GM12878 (cell line): ENCODE data around the gene MYLIP. TPM values are rescaled to one million over a fixed set of nuclear protein-coding genes. Genes with fewer than 3 reads are reported as not detected.

Experiments used
- ATAC-seq: fragments of 200-7000 bp; cut with Tn5 transposase; 3 replicates; pipeline ENCODE4 v1.9.1; 2020; ENCODE audit warnings: mild to moderate bottlenecking, moderate library complexity
- BruUV-seq: library from RNA; stranded (reverse); fragments of 400-500 nt; replicated peaks from 2 replicates; lab custom pipeline; 2021; lab: Mats Ljungman, UMichigan
- CTCF ChIA-PET: fragments of 300-600 bp; sonication (Branson Sonifier 250); formaldehyde crosslinking; extraction: SDS; loops from one replicate; lab custom pipeline; 2021; ENCODE audit warnings: inconsistent platforms; lab: Yijun Ruan, JAX
- POLR2A ChIA-PET: fragments of 350-600 bp; formaldehyde crosslinking; extraction: SDS; loops from one replicate; lab custom pipeline; 2021; ENCODE audit warnings: inconsistent platforms; lab: Charles Lee
- RAD21 ChIA-PET: fragments of 300-600 bp; sonication (Branson Sonifier 250); formaldehyde crosslinking; loops from one replicate; lab custom pipeline; 2023; ENCODE audit warnings: antibody characterized with exemption; ENCODE audit not compliant: unreplicated experiment; lab: Charles Lee
- SMC1A ChIA-PET: fragments of 300-600 bp; sonication (Branson Sonifier 250); formaldehyde crosslinking; loops from one replicate; lab custom pipeline; 2023; ENCODE audit not compliant: unreplicated experiment, uncharacterized antibody; lab: Charles Lee
- DNase-seq: peaks from one replicate; pipeline ENCODE4 v3.0.0-alpha.2; 2011; ENCODE audit warnings: low read depth, low spot score
- FAIRE-seq: peaks from 3 replicates; lab custom pipeline; 2011; peaks lifted over from hg19 to GRCh38; lab: Jason Lieb, UNC
- H2AFZ ChIP-seq: 2 replicates; pipeline ENCODE4 v1.6.0; 2011; ENCODE audit warnings: low read depth, low read length, control low read depth; ENCODE audit not compliant: control insufficient read depth
- H3K27ac ChIP-seq: 2 replicates; pipeline ENCODE4 v1.5.1; 2011; ENCODE audit warnings: control low read depth; ENCODE audit not compliant: control insufficient read depth, insufficient read depth
- H3K27me3 ChIP-seq, 2 experiments: replicated peaks in 1 of 2; 2 replicates each; pipeline versions ENCODE4 v1.6.0 to v1.6.1; 2011; ENCODE audit warnings: low read length in 1 of 2; ENCODE audit not compliant: control insufficient read depth in 2 of 2, insufficient read depth in 2 of 2
- H3K36me3 ChIP-seq, 2 experiments: 2 replicates each; pipeline ENCODE4 v1.5.1; 2011; ENCODE audit warnings: low read length in 1 of 2; ENCODE audit not compliant: control insufficient read depth in 2 of 2, insufficient read depth in 2 of 2
- H3K4me1 ChIP-seq: 2 replicates; pipeline ENCODE4 v1.6.1; 2011; ENCODE audit warnings: mild to moderate bottlenecking, low read length, moderate library complexity, mixed read lengths; ENCODE audit not compliant: control insufficient read depth, insufficient read depth
- H3K4me2 ChIP-seq: 2 replicates; pipeline ENCODE4 v1.6.0; 2011; ENCODE audit warnings: control low read depth; ENCODE audit not compliant: control insufficient read depth, insufficient read depth
- H3K4me3 ChIP-seq: fragments of 200-600 bp; sonication (generic); 2 replicates; pipeline ENCODE4 v1.5.1; 2016
- H3K79me2 ChIP-seq: 2 replicates; pipeline ENCODE4 v1.6.0; 2011; ENCODE audit warnings: low read length; ENCODE audit not compliant: control insufficient read depth, insufficient read depth
- H3K9ac ChIP-seq: 2 replicates; pipeline ENCODE4 v1.8.0; 2011; ENCODE audit warnings: low read length, control low read depth, mixed read lengths; ENCODE audit not compliant: control insufficient read depth, insufficient read depth
- H3K9me3 ChIP-seq: replicated peaks from 3 replicates; pipeline ENCODE4 v1.5.1; 2011; ENCODE audit warnings: mild to moderate bottlenecking, low read length; ENCODE audit not compliant: control insufficient read depth, insufficient read depth
- H4K20me1 ChIP-seq: 2 replicates; pipeline ENCODE4 v1.6.0; 2011; ENCODE audit not compliant: control insufficient read depth, insufficient read depth
- CEBPB ChIP-seq, 2 experiments: fragments of 150-350 bp in 1 of 2; IDR thresholded peaks; 2 replicates each; pipeline ENCODE4 v1.6.1; 2012 to 2014; ENCODE audit warnings: low read depth in 2 of 2, low read length in 2 of 2, borderline replicate concordance in 1 of 2, inconsistent platforms in 1 of 2
- CHD4 ChIP-seq: fragments of 200-600 bp; sonication (generic); IDR thresholded peaks from 2 replicates; pipeline ENCODE4 v1.6.1; 2016; ENCODE audit warnings: mild to moderate bottlenecking
- CREM ChIP-seq: IDR thresholded peaks from 2 replicates; pipeline ENCODE4 v1.6.1; 2014; ENCODE audit warnings: antibody characterized with exemption, low read depth
- FOXK2 ChIP-seq: fragments of 450-650 bp; IDR thresholded peaks from 2 replicates; pipeline ENCODE4 v1.6.1; 2017; ENCODE audit warnings: mild to moderate bottlenecking, moderate library complexity
- HDAC2 ChIP-seq: fragments of 200-600 bp; sonication (generic); IDR thresholded peaks from 2 replicates; pipeline ENCODE4 v1.6.1; 2017
- HDAC6 ChIP-seq: fragments of 200-600 bp; sonication (generic); IDR thresholded peaks from one replicate; pipeline ENCODE4 v1.8.0; 2017; ENCODE audit warnings: antibody characterized with exemption; ENCODE audit not compliant: unreplicated experiment
- IRF5 ChIP-seq: fragments of 450-650 bp; IDR thresholded peaks from 2 replicates; pipeline ENCODE4 v1.6.1; 2017; ENCODE audit warnings: borderline replicate concordance
- KLF5 ChIP-seq: fragments of 450-650 bp; IDR thresholded peaks from 2 replicates; pipeline ENCODE4 v1.6.1; 2014; ENCODE audit warnings: mild to moderate bottlenecking; ENCODE audit not compliant: partially characterized antibody
- MEF2B ChIP-seq: fragments of 450-650 bp; IDR thresholded peaks from 2 replicates; pipeline ENCODE4 v1.6.1; 2018; ENCODE audit warnings: mild to moderate bottlenecking, moderate library complexity; ENCODE audit not compliant: partially characterized antibody, poor library complexity, severe bottlenecking
- MYC ChIP-seq: IDR thresholded peaks from 2 replicates; pipeline ENCODE4 v1.6.1; 2011; ENCODE audit warnings: mild to moderate bottlenecking, low read length, moderate library complexity, inconsistent platforms; ENCODE audit not compliant: insufficient read depth, insufficient replicate concordance, insufficient read length, severe bottlenecking
- NFYA ChIP-seq: IDR thresholded peaks from 2 replicates; pipeline ENCODE4 v1.6.1; 2011; ENCODE audit warnings: low read depth, mild to moderate bottlenecking, low read length, improper control_type of control experiment, borderline replicate concordance
- RAD51 ChIP-seq: fragments of 450-650 bp; IDR thresholded peaks from 2 replicates; pipeline ENCODE4 v1.6.1; 2016; ENCODE audit warnings: moderate library complexity, mild to moderate bottlenecking, inconsistent platforms
- STAT3 ChIP-seq: IDR thresholded peaks from 2 replicates; pipeline ENCODE4 v1.6.1; 2011; ENCODE audit warnings: low read depth, low read length, improper control_type of control experiment
- WGBS: methylation state at CpG from one replicate; pipeline ENCODE4 v1.1.6; 2016; ENCODE audit warnings: low lambda C conversion rate; ENCODE audit not compliant: insufficient replicate concordance, insufficient coverage; ENCODE audit errors: missing lambda C conversion rate; 5-methylcytosine and 5-hydroxymethylcytosine counted together
- in situ Hi-C: fragments of 300-500 bp; cut with MboI; formaldehyde crosslinking; loops from 9 replicates; pipeline ENCODE4 v1.14.3; 2018; ENCODE audit warnings: mixed read lengths
- intact Hi-C: fragments of 100-400 bp; cut with micrococcal nuclease; formaldehyde crosslinking; loops from one replicate; pipeline ENCODE4 v1.14.2; 2022; ENCODE audit not compliant: unreplicated experiment
- polyA plus RNA-seq, 11 experiments: library from polyadenylated mRNA; depleted of rRNA in 4 of 11; unstranded in 6 of 11; stranded (reverse) in 5 of 11; fragments of >200 nt; fragmentation: Nextera tagmentation in 4 of 11; fragmentation: Illumina TruSeq in 1 of 11; extraction: Ambion mirVana in 4 of 11; extraction: Trizol in 1 of 11; gene quantifications; 1 replicate in 1 of 11; 2 replicates in 10 of 11; pipeline versions ENCODE4 v1.2.1 to v1.2.3, GENCODE V29; 2011 to 2016; ENCODE audit warnings: inconsistent platforms in 2 of 11, missing spikeins in 2 of 11, low read depth in 1 of 11
- total RNA-seq, 4 experiments: library from RNA; depleted of rRNA in 3 of 4; stranded (reverse); fragments of >200 nt in 3 of 4; fragmentation: Illumina TruSeq in 1 of 4; extraction: Trizol in 1 of 4; gene quantifications; 2 replicates each; pipeline versions ENCODE4 v1.2.1 to v1.2.3, GENCODE V29; 2013 to 2021
- TF ChIP-seq, protein P1 (sequence below): fragments of 450-650 bp; IDR thresholded peaks from 2 replicates; pipeline ENCODE4 v1.6.1; 2017; ENCODE audit warnings: mild to moderate bottlenecking, low read depth, inconsistent platforms; ENCODE audit not compliant: poor library complexity, severe bottlenecking

The MYLIP gene
- total and polyA plus RNA-seq, 10 of the 15 experiments (the other 5 are each of a cell fraction or from before 2014, with no cell fraction given), result 5.3 to 123 (median 12.5) TPM

- Histone ChIP-seq H4K20me1 (no peaks in the 10 kb centered on the region), H3K9ac (no peak overlapping the region), H3K4me2 (no peak overlapping the region), H3K27me3 (no peaks in the 10 kb centered on the region), H3K9me3 (no peaks in the 10 kb centered on the region; the same call in 2 of the 3 replicates), H3K27ac (no peak overlapping the region), H3K36me3 (no peaks in the 10 kb centered on the region), H3K4me1 (peaks cover 12% of the 10 kb centered on the region), H3K4me3 (no peak overlapping the region), H2AFZ (no peak overlapping the region), H3K79me2 (no peaks in the 10 kb centered on the region)
- RAD21 ChIA-PET, result no interaction called here
- 96% methylated on average over 11 of the region's 11 CpGs for WGBS
- ATAC-seq, result no peak
- no peak for DNase-seq
- POLR2A ChIA-PET, result no interaction called here
- TF ChIP-seq KLF5, result no peak
- TF ChIP-seq HDAC2, result no peak
- no peak for TF ChIP-seq CREM
- intact Hi-C loops (no loop called here), in situ Hi-C loops (no loop called here)
- SMC1A ChIA-PET, result interaction anchor here (2.4 kb wide), 1 partner anchor 27 kb away, joined by 8 read pairs; no protein-coding TSS in a partner anchor
- CTCF ChIA-PET, result interaction anchor here (1.2 kb wide), 1 partner anchor 9 kb away, joined by 5 read pairs; no protein-coding TSS in a partner anchor
- FAIRE-seq, result no peak
- no TSS peak for BruUV-seq
Measured at GRCh38 chr6:16160794-16161193, 31.9 kb downstream of the MYLIP start.

GRCh38 chr6:16162003-16162402 is 33.1 kb downstream of the MYLIP start:
- POLR2A ChIA-PET, result no interaction called here
- Histone ChIP-seq H3K27me3 (no peaks in the 10 kb centered on the region), H3K36me3 (no peaks in the 10 kb centered on the region), H4K20me1 (no peaks in the 10 kb centered on the region), H3K4me2 (no peak overlapping the region; the same call in 1 of the 2 replicates), H2AFZ (no peak overlapping the region), H3K9me3 (no peaks in the 10 kb centered on the region), H3K4me1 (peaks cover 12% of the 10 kb centered on the region), H3K79me2 (no peaks in the 10 kb centered on the region), H3K4me3 (no peak overlapping the region), H3K27ac (no peak overlapping the region), H3K9ac (no peak overlapping the region)
- RAD21 ChIA-PET, result interaction anchor here (0.8 to 2.3 kb wide), 4 partner anchors 15 to 260 kb away, joined by 5 to 9 read pairs (median 7); partner anchors contain the start of gene MYLIP
- in situ Hi-C loops (no loop called here), intact Hi-C loops (no loop called here)
- 37% methylated on average over 2 of the region's 2 CpGs for WGBS
- CTCF ChIA-PET, result interaction anchor here (1.4 to 1.9 kb wide), 2 partner anchors 21 to 26 kb away, joined by 6 to 8 read pairs; no protein-coding TSS in a partner anchor
- SMC1A ChIA-PET, result interaction anchor here (1.1 to 2.9 kb wide), 9 partner anchors 8 to 470 kb away, joined by 3 to 18 read pairs (median 7); no protein-coding TSS in a partner anchor
- peak; percentile 26 for DNase-seq
- ATAC-seq, result peak; percentile 70
- peak; percentile 56 for FAIRE-seq
- BruUV-seq, result no TSS peak
- no peak for TF ChIP-seq RAD51
- TF ChIP-seq MEF2B, result peak; percentile 21
- TF ChIP-seq, protein P1, sequence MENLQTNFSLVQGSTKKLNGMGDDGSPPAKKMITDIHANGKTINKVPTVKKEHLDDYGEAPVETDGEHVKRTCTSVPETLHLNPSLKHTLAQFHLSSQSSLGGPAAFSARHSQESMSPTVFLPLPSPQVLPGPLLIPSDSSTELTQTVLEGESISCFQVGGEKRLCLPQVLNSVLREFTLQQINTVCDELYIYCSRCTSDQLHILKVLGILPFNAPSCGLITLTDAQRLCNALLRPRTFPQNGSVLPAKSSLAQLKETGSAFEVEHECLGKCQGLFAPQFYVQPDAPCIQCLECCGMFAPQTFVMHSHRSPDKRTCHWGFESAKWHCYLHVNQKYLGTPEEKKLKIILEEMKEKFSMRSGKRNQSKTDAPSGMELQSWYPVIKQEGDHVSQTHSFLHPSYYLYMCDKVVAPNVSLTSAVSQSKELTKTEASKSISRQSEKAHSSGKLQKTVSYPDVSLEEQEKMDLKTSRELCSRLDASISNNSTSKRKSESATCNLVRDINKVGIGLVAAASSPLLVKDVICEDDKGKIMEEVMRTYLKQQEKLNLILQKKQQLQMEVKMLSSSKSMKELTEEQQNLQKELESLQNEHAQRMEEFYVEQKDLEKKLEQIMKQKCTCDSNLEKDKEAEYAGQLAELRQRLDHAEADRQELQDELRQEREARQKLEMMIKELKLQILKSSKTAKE, result no peak
- TF ChIP-seq HDAC6, result no peak
- no peak for TF ChIP-seq IRF5
- TF ChIP-seq STAT3, result no peak
- TF ChIP-seq MYC, result no peak
- TF ChIP-seq NFYA, result no peak
- no peak for TF ChIP-seq FOXK2
- no peak for TF ChIP-seq CEBPB (IDR thresholded peaks at IDR 0.05; ENCODE audit: borderline replicate concordance in 1 of 2, low read depth in 2 of 2, low read length in 2 of 2)
- no peak for TF ChIP-seq CHD4
